ENCODE measurements around the gene CDKN1C.

DNA sequence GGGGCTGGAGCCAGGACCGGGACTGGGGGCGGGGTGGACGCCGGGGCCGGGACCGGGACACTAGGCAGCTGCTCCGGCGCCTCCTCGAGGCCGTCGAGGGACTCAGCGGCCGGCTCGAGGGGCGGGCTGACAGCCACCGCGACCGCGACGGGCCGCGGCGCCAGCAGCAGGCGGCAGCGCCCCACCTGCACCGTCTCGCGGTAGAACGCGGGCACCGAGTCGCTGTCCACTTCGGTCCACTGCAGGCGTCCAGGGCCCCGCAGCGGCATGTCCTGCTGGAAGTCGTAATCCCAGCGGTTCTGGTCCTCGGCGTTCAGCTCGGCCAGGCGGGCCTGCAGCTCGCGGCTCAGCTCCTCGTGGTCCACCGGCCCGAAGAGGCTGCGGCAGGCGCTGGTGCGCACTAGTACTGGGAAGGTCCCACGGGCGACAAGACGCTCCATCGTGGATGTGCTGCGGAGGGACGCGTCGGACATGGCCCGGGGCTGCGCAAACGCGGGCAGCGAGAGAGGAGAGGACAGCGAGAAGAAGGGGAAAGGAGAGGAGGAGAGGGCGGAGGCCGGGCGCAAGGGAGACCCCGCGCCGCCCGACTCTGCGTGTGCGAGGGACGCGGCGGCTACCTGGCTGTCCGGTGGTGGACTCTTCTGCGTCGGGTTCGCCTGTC, 428 bp downstream of the CDKN1C start:
- no peak for TF ChIP-seq EZH2 (IDR thresholded peaks at IDR 0.05; ENCODE audit: borderline replicate concordance)
- TF ChIP-seq, protein P1, sequence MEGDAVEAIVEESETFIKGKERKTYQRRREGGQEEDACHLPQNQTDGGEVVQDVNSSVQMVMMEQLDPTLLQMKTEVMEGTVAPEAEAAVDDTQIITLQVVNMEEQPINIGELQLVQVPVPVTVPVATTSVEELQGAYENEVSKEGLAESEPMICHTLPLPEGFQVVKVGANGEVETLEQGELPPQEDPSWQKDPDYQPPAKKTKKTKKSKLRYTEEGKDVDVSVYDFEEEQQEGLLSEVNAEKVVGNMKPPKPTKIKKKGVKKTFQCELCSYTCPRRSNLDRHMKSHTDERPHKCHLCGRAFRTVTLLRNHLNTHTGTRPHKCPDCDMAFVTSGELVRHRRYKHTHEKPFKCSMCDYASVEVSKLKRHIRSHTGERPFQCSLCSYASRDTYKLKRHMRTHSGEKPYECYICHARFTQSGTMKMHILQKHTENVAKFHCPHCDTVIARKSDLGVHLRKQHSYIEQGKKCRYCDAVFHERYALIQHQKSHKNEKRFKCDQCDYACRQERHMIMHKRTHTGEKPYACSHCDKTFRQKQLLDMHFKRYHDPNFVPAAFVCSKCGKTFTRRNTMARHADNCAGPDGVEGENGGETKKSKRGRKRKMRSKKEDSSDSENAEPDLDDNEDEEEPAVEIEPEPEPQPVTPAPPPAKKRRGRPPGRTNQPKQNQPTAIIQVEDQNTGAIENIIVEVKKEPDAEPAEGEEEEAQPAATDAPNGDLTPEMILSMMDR (IDR thresholded peaks at IDR 0.05; ENCODE audit: poor library complexity): peak; percentile 46

Measured in hepatocyte (in vitro differentiated cells).